Hepatocyte (in vitro differentiated cells): ENCODE results near the gene PYY. TPM values are rescaled to one million over a fixed set of nuclear protein-coding genes. Genes with fewer than 3 reads are reported as not detected.

Source experiments
- DNase-seq: peaks from one replicate; pipeline ENCODE4 v3.0.0-alpha.2; 2016; ENCODE audit warnings: low spot score
- H2AFZ ChIP-seq: fragments of 200-600 bp; sonication (generic); 2 replicates; pipeline ENCODE4 v1.6.0; 2016; ENCODE audit warnings: antibody characterized with exemption, mild to moderate bottlenecking
- H3K27ac ChIP-seq: fragments of 200-600 bp; sonication (generic); 2 replicates; pipeline ENCODE4 v1.5.1; 2016; ENCODE audit warnings: mild to moderate bottlenecking
- H3K27me3 ChIP-seq: fragments of 200-600 bp; sonication (generic); 2 replicates; pipeline ENCODE4 v1.6.1; 2016
- H3K36me3 ChIP-seq: fragments of 200-600 bp; sonication (generic); replicated peaks from 2 replicates; pipeline ENCODE4 v1.5.1; 2016; ENCODE audit warnings: low read depth; ENCODE audit not compliant: insufficient read depth
- H3K4me1 ChIP-seq: fragments of 200-600 bp; sonication (generic); 2 replicates; pipeline ENCODE4 v1.5.1; 2016; ENCODE audit warnings: mild to moderate bottlenecking, moderate library complexity; ENCODE audit not compliant: insufficient read depth
- H3K4me2 ChIP-seq: fragments of 200-600 bp; sonication (generic); 2 replicates; pipeline ENCODE4 v1.6.0; 2016
- H3K4me3 ChIP-seq: fragments of 200-600 bp; sonication (generic); 2 replicates; pipeline ENCODE4 v1.5.1; 2016; ENCODE audit warnings: mild to moderate bottlenecking
- H3K79me2 ChIP-seq: fragments of 200-600 bp; sonication (generic); 2 replicates; pipeline ENCODE4 v1.6.0; 2017; ENCODE audit warnings: mild to moderate bottlenecking
- H3K9me2 ChIP-seq: fragments of 200-600 bp; sonication (generic); replicated peaks from 2 replicates; pipeline ENCODE4 v1.6.0; 2017; ENCODE audit warnings: mild to moderate bottlenecking; ENCODE audit not compliant: insufficient read depth
- H3K9me3 ChIP-seq: fragments of 200-600 bp; sonication (generic); 2 replicates; pipeline ENCODE4 v1.5.1; 2016; ENCODE audit warnings: low read depth, mild to moderate bottlenecking
- H4K20me1 ChIP-seq: fragments of 200-600 bp; sonication (generic); 2 replicates; pipeline ENCODE4 v1.6.0; 2016; ENCODE audit warnings: mild to moderate bottlenecking; ENCODE audit not compliant: insufficient read depth, poor library complexity, severe bottlenecking
- EZH2 ChIP-seq: fragments of 200-600 bp; sonication (generic); IDR thresholded peaks from 2 replicates; pipeline ENCODE4 v1.6.1; 2016; ENCODE audit warnings: antibody characterized with exemption, mild to moderate bottlenecking, borderline replicate concordance
- EZH2phosphoT487 ChIP-seq: fragments of 200-600 bp; sonication (generic); IDR thresholded peaks from one replicate; pipeline ENCODE4 v1.6.1; 2018; ENCODE audit warnings: antibody characterized with exemption, mild to moderate bottlenecking, low read depth, moderate library complexity; ENCODE audit not compliant: unreplicated experiment, severe bottlenecking
- WGBS: methylation state at CpG from one replicate; pipeline ENCODE4 v1.1.6; 2016; ENCODE audit warnings: low lambda C conversion rate; ENCODE audit errors: missing lambda C conversion rate; 5-methylcytosine and 5-hydroxymethylcytosine counted together
- polyA plus RNA-seq: library from polyadenylated mRNA; unstranded; fragments of >200 nt; fragmentation: Nextera tagmentation; extraction: Ambion mirVana; gene quantifications from 2 replicates; pipeline ENCODE4 v1.2.1, GENCODE V29; 2016
- total RNA-seq: library from RNA; depleted of rRNA; stranded (reverse); fragments of >200 nt; gene quantifications from 2 replicates; pipeline ENCODE4 v1.2.3, GENCODE V29; 2014
- TF ChIP-seq, protein P1 (sequence below): fragments of 200-600 bp; sonication (generic); IDR thresholded peaks from 2 replicates; pipeline ENCODE4 v1.5.1; 2016; ENCODE audit warnings: antibody characterized with exemption, mild to moderate bottlenecking; ENCODE audit not compliant: poor library complexity

PYY gene
- total RNA-seq (3.2 TPM in 1 of 2 replicates, not detected in the other), polyA plus RNA-seq (0.28 and 16.9 TPM in 2 replicates)

DNA sequence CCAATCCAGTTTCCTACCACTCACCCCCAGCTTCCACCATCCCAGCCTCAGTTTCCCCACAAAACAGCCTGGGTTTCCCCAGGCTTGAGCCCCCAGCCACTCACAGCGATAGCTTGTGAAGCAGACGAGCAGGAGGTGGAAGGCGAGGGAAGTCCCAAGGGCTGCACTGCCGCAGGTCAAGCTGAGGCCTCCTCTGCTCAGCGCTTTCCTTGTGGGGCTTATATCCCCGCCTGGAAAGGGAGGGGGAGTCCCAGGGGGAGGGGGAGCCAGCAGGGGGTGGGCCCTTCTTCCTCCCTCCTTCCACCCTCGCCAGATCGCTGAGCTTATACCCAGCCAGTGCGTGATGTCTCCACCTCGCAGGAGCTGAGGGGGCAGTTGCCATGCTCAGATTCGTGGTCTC, at the start of gene PYY:
Gene PYY, minus strand, starts transcription at position 195 of the 400 bp plus-strand sequence. CDS start 457 bp downstream, outside the sequence.
- H3K4me2 ChIP-seq: peak within 1 kb of the TSS; percentile 68

DNA sequence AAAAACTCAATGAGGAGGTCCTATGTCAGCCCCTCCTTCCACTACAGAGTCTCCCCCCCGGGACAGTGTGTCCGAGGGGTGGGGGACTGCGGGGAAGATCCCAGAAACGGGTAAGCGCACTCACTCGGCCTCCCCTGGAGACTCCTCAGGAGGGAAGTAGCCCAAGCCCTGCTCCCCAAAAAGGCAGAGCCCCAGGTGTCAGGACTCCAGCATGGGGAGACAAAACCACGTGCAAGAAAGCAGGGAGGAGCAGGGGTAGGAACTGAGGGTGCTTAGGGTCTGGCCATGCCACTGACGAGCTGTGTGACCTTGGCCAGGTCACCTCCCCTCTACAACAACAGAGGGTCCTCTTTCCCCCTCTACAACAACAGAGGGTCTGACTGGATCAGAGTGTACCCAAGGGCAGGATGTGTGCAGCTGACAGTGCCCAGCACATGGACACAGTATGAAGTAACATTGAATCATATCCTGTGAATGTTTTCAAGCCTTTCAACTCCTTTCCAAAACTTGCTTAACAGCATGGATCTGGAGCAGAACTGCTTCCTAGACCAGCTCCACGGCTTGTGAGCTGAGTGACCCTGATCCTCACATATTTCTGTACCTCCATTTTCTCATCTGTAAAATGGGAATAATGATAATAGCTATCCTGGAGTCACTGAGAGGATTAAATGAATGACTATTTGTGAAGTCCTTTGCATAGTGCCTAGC, 48.6 kb upstream of the PYY start:
- H4K20me1 ChIP-seq: no peaks in the 10 kb centered on the region
- H3K27me3 ChIP-seq: peaks cover 42% of the 10 kb centered on the region
- no peaks in the 10 kb centered on the region for H3K79me2 ChIP-seq
- WGBS: 79% methylated on average over 9 of the region's 9 CpGs
- DNase-seq: no peak
- TF ChIP-seq EZH2: no peak
- TF ChIP-seq, protein P1, sequence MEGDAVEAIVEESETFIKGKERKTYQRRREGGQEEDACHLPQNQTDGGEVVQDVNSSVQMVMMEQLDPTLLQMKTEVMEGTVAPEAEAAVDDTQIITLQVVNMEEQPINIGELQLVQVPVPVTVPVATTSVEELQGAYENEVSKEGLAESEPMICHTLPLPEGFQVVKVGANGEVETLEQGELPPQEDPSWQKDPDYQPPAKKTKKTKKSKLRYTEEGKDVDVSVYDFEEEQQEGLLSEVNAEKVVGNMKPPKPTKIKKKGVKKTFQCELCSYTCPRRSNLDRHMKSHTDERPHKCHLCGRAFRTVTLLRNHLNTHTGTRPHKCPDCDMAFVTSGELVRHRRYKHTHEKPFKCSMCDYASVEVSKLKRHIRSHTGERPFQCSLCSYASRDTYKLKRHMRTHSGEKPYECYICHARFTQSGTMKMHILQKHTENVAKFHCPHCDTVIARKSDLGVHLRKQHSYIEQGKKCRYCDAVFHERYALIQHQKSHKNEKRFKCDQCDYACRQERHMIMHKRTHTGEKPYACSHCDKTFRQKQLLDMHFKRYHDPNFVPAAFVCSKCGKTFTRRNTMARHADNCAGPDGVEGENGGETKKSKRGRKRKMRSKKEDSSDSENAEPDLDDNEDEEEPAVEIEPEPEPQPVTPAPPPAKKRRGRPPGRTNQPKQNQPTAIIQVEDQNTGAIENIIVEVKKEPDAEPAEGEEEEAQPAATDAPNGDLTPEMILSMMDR: no peak
- no peak for TF ChIP-seq EZH2phosphoT487
- peaks cover 21% of the 10 kb centered on the region for H3K4me1 ChIP-seq
- no peak overlapping the region for H3K4me2 ChIP-seq
- H3K4me3 ChIP-seq: no peak overlapping the region
- no peaks in the 10 kb centered on the region for H3K9me3 ChIP-seq
- H3K9me2 ChIP-seq: no peaks in the 10 kb centered on the region
- no peak overlapping the region for H2AFZ ChIP-seq
- no peak overlapping the region for H3K27ac ChIP-seq
- H3K36me3 ChIP-seq: no peaks in the 10 kb centered on the region

More for the DNA sequence above, at the start of gene PYY:
- TF ChIP-seq, protein P1: no peak
- TF ChIP-seq EZH2 (no peak), EZH2phosphoT487 (no peak)
- Histone ChIP-seq H2AFZ (no peak within 1 kb of the TSS), H3K4me1 (peaks cover 11% of the 10 kb centered on the region), H4K20me1 (no peaks in the 10 kb centered on the region), H3K9me3 (no peaks in the 10 kb centered on the region), H3K4me3 (no peak within 1 kb of the TSS), H3K36me3 (no peaks in the 10 kb centered on the region), H3K79me2 (no peaks in the 10 kb centered on the region), H3K27me3 (peaks cover 67% of the 10 kb centered on the region), H3K9me2 (no peaks in the 10 kb centered on the region), H3K27ac (no peak within 1 kb of the TSS)
- DNase-seq: no peak
- 52% methylated on average over 9 of the region's 11 CpGs for WGBS

DNA sequence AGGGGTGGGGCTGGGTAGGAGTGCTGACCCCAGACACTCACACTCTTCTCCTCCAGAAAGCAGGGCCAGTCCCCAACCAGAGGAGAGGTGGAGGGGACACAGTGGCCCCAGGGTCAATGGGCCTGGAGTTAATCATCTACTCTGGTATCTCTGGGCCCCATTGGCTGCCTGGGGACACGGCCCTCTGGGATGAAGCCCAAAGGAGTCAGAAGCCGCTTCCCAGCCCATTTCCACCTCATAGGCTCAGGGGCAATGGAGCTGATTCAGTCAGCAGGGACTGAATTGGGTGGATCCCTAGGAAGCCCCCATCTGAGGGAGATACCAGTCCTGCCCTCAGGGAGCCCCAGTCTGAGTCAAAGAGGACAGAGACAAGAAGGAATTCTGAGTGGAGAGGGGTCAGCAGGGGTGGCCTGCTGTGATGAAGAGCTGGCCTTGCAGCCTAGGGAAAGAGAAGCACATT, 47.8 kb upstream of the PYY start:
- DNase-seq: peak; percentile 35
- 68% methylated on average over 2 of the region's 2 CpGs for WGBS
- H3K79me2 ChIP-seq: no peaks in the 10 kb centered on the region
- TF ChIP-seq EZH2 (no peak), EZH2phosphoT487 (no peak)
- TF ChIP-seq, protein P1: no peak
- peaks cover 21% of the 10 kb centered on the region for H3K4me1 ChIP-seq
- no peaks in the 10 kb centered on the region for H4K20me1 ChIP-seq
- H3K27me3 ChIP-seq: peaks cover 43% of the 10 kb centered on the region
- H3K36me3 ChIP-seq: no peaks in the 10 kb centered on the region
- no peak overlapping the region for H3K27ac ChIP-seq
- no peaks in the 10 kb centered on the region for H3K9me2 ChIP-seq
- H2AFZ ChIP-seq: no peak overlapping the region
- no peak overlapping the region for H3K4me2 ChIP-seq
- no peak overlapping the region for H3K4me3 ChIP-seq
- no peaks in the 10 kb centered on the region for H3K9me3 ChIP-seq
